22Rv1 (cell line): ENCODE results near the gene NSD1.

ENCODE experiments used
- CTCF ChIP-seq: fragments of 450-650 bp; IDR thresholded peaks from 2 replicates; pipeline ENCODE4 v1.5.1; 2017; ENCODE audit warnings: mild to moderate bottlenecking
- ZFX ChIP-seq: fragments of 450-650 bp; IDR thresholded peaks from 2 replicates; pipeline ENCODE4 v1.6.1; 2017; ENCODE audit warnings: antibody characterized with exemption, borderline replicate concordance

GRCh38 chr5:177329883-177330282, 196.3 kb downstream of the NSD1 start:
- TF ChIP-seq CTCF = no peak
- no peak for TF ChIP-seq ZFX
